ENCODE data around the gene GP5.

The GP5 gene

GRCh38 chr3:194399166-194399565, at the start of gene GP5:
Gene GP5 (minus strand): TSS chr3:194399266. CDS start chr3:194398282, 984 bp downstream.
- no peak for DNase-seq (ENCODE audit: low spot score)

DNA sequence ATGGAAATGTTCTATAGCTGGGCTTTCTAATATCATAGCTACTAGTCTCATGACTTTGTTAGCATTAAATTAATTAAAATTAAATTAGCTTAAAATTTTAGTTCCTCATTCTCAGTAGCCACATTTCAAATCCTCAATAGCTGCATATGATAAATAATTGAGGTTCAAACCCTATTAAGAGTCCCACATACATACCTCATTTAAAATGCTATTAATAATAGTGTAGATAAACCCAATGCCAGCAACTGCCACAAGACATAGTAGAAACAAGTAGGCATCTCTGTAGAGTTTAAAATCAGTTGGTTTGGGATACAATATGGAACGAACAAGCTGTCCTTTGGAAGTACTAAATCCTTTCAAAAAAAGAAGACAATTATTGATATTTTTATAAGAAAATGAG, 48.6 kb upstream of the GP5 start:
- no peak for DNase-seq (ENCODE audit: low spot score)

DNA sequence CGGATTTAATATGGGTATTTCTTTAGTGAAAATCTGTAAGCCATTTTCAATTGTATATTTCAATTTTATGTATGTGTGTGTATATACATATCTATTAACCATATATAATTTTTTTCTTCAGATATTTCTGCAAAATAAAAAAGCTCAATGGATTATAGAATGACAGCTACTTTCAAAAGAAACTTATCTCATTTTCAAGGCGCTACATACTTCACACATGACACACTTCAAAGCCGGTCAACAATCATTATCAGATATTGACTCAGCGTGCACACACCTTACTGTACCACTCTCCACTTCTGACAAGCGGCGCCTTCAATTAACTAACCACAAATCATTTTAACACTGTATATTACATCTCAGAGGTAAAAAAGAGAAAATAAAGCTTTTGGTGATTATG, 48.1 kb upstream of the GP5 start:
- no peak for DNase-seq (ENCODE audit: low spot score)

GRCh38 chr3:194446754-194447153, 47.7 kb upstream of the GP5 start:
- DNase-seq (ENCODE audit: low spot score), result no peak

DNA sequence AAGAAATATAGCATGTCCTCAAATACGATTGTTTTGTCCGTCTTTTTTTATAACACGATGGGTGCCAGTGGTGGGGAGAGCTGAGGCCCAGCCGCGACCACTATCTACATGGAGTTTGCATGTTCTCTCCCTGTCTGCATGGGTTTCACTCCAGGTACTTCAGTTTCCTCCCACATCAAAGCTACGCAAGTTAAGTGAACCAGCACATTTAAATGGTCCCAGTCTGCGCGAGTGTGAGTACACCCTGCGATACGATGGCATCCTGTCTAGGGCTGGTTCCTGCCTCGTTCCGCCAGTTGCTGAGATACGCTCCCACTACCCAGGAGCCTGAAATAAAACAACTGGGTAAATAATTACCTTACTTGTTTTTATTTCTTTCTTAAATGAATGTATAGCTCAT, 47.1 kb upstream of the GP5 start:
- DNase-seq (ENCODE audit: low spot score), result no peak

GRCh38 chr3:194443901-194444300, 44.8 kb upstream of the GP5 start:
- no peak for DNase-seq (ENCODE audit: low spot score)

- no peak for DNase-seq (ENCODE audit: low spot score)
These were observed 41.7 kb upstream of the GP5 start for GRCh38 chr3:194440756-194441155.

- DNase-seq (ENCODE audit: low spot score), result no peak
These were observed 41.0 kb upstream of the GP5 start for GRCh38 chr3:194439881-194440550.

GRCh38 chr3:194434503-194434902, 35.4 kb upstream of the GP5 start:
- no peak for DNase-seq (ENCODE audit: low spot score)

GRCh38 chr3:194431554-194431953, 32.5 kb upstream of the GP5 start:
- DNase-seq (ENCODE audit: low spot score), result no peak

DNA sequence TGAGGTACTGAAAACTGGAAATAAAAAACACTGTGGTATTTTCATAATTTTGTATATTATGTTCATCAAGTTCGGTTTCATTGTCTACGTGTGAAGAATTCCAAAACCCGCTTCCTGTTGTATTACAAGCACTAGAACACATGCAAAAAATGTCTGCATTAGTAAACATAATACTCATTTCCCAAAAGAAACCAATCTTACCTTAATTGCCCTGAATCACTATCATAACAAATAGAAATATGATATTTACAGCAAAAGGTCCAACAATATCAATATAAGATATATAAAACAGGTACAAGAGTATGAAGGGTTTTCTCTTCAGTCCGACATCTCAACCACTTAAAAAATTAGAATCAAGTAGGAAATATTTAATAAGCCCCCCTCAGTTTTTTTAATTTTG, 26.3 kb upstream of the GP5 start:
- no peak for DNase-seq (ENCODE audit: low spot score)

- DNase-seq (ENCODE audit: low spot score), result no peak
These were observed 25.9 kb upstream of the GP5 start for GRCh38 chr3:194424953-194425352.

DNA sequence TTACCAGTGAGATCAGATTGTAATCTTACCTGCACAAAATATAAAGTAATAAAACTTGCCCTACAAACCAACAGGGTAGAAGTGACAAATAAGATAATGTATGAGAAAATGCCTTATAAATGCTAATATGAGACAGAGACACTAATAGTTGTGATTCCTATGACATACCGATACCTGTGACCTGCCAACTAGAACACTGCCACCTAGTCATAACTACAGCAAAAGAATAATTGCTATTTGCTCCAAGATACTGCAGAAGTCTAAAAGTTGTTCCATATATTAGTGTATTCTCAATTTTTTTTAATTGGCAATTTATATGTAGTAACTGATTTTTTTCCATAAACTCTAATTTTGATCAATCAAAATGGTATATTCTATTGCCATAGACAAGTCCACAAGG, 25.3 kb upstream of the GP5 start:
- no peak for DNase-seq (ENCODE audit: low spot score)

- no peak for DNase-seq (ENCODE audit: low spot score)
These were observed 24.3 kb upstream of the GP5 start for GRCh38 chr3:194423317-194423716.

DNA sequence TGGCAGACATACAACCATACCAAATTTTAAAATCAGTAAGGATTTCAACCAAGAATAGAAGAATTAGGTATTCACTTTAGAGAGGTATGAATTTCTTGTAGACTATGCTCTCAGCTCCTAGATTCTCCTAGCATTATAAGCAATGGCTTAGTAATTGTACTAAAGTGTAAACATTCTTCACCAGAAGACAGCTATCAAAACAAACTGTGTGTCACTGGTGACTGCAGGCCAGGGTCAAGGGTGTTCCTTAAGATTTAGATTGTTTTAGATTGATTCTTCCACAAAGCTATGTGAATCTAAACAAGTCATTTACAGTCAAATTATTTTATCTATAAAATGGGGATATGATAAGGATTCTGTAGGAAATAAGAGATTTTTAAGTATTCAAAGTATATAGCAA, 23.1 kb upstream of the GP5 start:
- DNase-seq (ENCODE audit: low spot score), result peak; percentile 58

GRCh38 chr3:194418671-194419070, 19.6 kb upstream of the GP5 start:
- no peak for DNase-seq (ENCODE audit: low spot score)

DNA sequence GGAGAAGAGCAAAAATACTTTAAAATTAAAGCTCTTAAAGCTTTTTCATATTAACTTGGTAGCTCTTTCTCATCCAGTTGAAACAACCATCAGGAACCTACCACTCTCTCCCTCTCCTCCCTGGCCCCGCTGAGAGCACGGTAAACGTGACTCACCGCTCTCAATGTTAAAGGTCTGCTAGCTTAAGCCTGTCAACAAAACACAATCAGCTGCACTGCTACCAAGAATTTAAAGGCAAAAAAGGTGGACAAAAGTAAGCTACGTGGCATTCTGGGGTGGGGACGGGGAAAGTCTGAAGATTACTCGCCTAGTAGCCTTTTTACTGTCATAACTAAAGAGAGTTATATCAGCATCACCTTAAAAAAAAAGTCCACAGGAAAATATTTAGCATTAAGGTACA, 8.4 kb upstream of the GP5 start:
- no peak for DNase-seq (ENCODE audit: low spot score)

GRCh38 chr3:194405766-194406165, 6.7 kb upstream of the GP5 start:
- no peak for DNase-seq (ENCODE audit: low spot score)

GRCh38 chr3:194404365-194405140, 5.5 kb upstream of the GP5 start:
- DNase-seq (ENCODE audit: low spot score), result no peak

GRCh38 chr3:194401868-194402329, 2.8 kb upstream of the GP5 start:
- no peak for DNase-seq (ENCODE audit: low spot score)

GRCh38 chr3:194401346-194401745, 2.3 kb upstream of the GP5 start:
- no peak for DNase-seq (ENCODE audit: low spot score)

- no peak for DNase-seq (ENCODE audit: low spot score)
These were observed 877 bp upstream of the GP5 start for GRCh38 chr3:194399874-194400411.

- DNase-seq (ENCODE audit: low spot score), result no peak
These were observed 1.2 kb downstream of the GP5 start for GRCh38 chr3:194397757-194398312.

All from hepatic stellate cell (primary cell).